Caco-2 (cell line): Measurements from ENCODE around the gene LIMD2. TPM values are rescaled to one million over a fixed set of nuclear protein-coding genes. Genes with fewer than 3 reads are reported as not detected.

Source experiments
- BruUV-seq: library from RNA; stranded (reverse); fragments of 400-500 nt; replicated peaks from 2 replicates; lab custom pipeline; 2021; lab: Mats Ljungman, UMichigan
- CTCF ChIA-PET: fragments of 300-600 bp; sonication (Branson Sonifier 250); formaldehyde crosslinking; loops from one replicate; lab custom pipeline; 2022; ENCODE audit warnings: antibody characterized with exemption; lab: Charles Lee
- POLR2A ChIA-PET: fragments of 300-600 bp; sonication (Branson Sonifier 250); formaldehyde crosslinking; loops from one replicate; lab custom pipeline; 2022; ENCODE audit warnings: antibody characterized with exemption; lab: Charles Lee
- DNase-seq, 2 experiments: peaks; one replicate each; pipeline versions ENCODE4 v3.0.0 to v3.0.0-alpha.2; 2020 to 2022
- H3K27me3 ChIP-seq: replicated peaks from 2 replicates; pipeline ENCODE4 v1.6.0; 2011; ENCODE audit warnings: low read length; ENCODE audit not compliant: control insufficient read depth, insufficient read depth
- H3K36me3 ChIP-seq: 2 replicates; pipeline ENCODE4 v1.5.1; 2011; ENCODE audit warnings: low read length; ENCODE audit not compliant: control insufficient read depth, insufficient read depth
- H3K4me1 ChIP-seq: fragments of 250-450 bp; sonication (Bioruptor Pico); 2 replicates; pipeline ENCODE4 v1.5.1; 2020; ENCODE audit warnings: mild to moderate bottlenecking
- H3K4me3 ChIP-seq: 2 replicates; pipeline ENCODE4 v1.5.1; 2011; ENCODE audit warnings: low read depth, mild to moderate bottlenecking, control low read depth, low read length
- H3K9me3 ChIP-seq: fragments of 250-450 bp; sonication (Bioruptor Pico); 2 replicates; pipeline ENCODE4 v1.5.1; 2020; ENCODE audit warnings: mild to moderate bottlenecking, moderate library complexity
- H3K27ac Mint-ChIP-seq: one replicate; pipeline ENCODE4 v1.8.0; 2022; ENCODE audit warnings: mixed read lengths; ENCODE audit not compliant: unreplicated experiment
- H3K27me3 Mint-ChIP-seq: one replicate; pipeline ENCODE4 v1.8.0; 2022; ENCODE audit warnings: mixed read lengths; ENCODE audit not compliant: insufficient read depth, unreplicated experiment
- H3K36me3 Mint-ChIP-seq: one replicate; pipeline ENCODE4 v1.8.0; 2022; ENCODE audit warnings: mild to moderate bottlenecking, mixed read lengths; ENCODE audit not compliant: insufficient read depth, unreplicated experiment
- H3K4me1 Mint-ChIP-seq: one replicate; pipeline ENCODE4 v1.8.0; 2022; ENCODE audit warnings: low read depth, mixed read lengths; ENCODE audit not compliant: unreplicated experiment
- H3K4me3 Mint-ChIP-seq: one replicate; pipeline ENCODE4 v1.8.0; 2022; ENCODE audit warnings: mild to moderate bottlenecking, moderate library complexity, mixed read lengths; ENCODE audit not compliant: unreplicated experiment
- H3K9me3 Mint-ChIP-seq: one replicate; pipeline ENCODE4 v1.8.0; 2022; ENCODE audit warnings: mixed read lengths; ENCODE audit not compliant: unreplicated experiment
- intact Hi-C: fragments of 100-400 bp; cut with micrococcal nuclease; formaldehyde crosslinking; loops from one replicate; pipeline ENCODE4 v1.10.0; 2022; ENCODE audit not compliant: unreplicated experiment
- total RNA-seq: library from RNA; stranded (reverse); gene quantifications from 2 replicates; pipeline ENCODE4 v1.2.3, GENCODE V29; 2022
- TF ChIP-seq, protein P1 (sequence below), 2 experiments: fragments of 200-600 bp in 1 of 2; IDR thresholded peaks; 1 replicate in 1 of 2; 2 replicates in 1 of 2; pipeline versions ENCODE4 v1.5.1 to v1.8.0; 2011 to 2022; ENCODE audit warnings: antibody characterized with exemption in 1 of 2, control low read depth in 1 of 2, inconsistent platforms in 1 of 2, low read depth in 1 of 2, low read length in 1 of 2, mild to moderate bottlenecking in 1 of 2, moderate library complexity in 1 of 2; ENCODE audit not compliant: insufficient read depth in 1 of 2, severe bottlenecking in 1 of 2, unreplicated experiment in 1 of 2

The LIMD2 gene
- total RNA-seq, 1 experiment from 2014 or later, result 4.1 TPM

GRCh38 chr17:63693411-63694113, 6.4 kb downstream of the LIMD2 start:
- H3K36me3 Mint-ChIP-seq, result peaks cover 7% of the 10 kb centered on the region
- Histone ChIP-seq H3K4me1 (no peaks in the 10 kb centered on the region), H3K9me3 (no peaks in the 10 kb centered on the region), H3K36me3 (no peaks in the 10 kb centered on the region), H3K27me3 (no peaks in the 10 kb centered on the region), H3K4me3 (no peak overlapping the region)
- ChIA-PET POLR2A (no interaction called here), CTCF (no interaction called here)
- BruUV-seq, result no TSS peak
- no peak overlapping the region for H3K4me3 Mint-ChIP-seq
- intact Hi-C loops, result loop anchor here (10.0 kb wide), 2 partner anchors 131 to 269 kb away; partner anchors contain the start of genes FTSJ3 and PSMC5
- no peaks in the 10 kb centered on the region for H3K4me1 Mint-ChIP-seq
- no peak overlapping the region for H3K27ac Mint-ChIP-seq
- TF ChIP-seq, protein P1, sequence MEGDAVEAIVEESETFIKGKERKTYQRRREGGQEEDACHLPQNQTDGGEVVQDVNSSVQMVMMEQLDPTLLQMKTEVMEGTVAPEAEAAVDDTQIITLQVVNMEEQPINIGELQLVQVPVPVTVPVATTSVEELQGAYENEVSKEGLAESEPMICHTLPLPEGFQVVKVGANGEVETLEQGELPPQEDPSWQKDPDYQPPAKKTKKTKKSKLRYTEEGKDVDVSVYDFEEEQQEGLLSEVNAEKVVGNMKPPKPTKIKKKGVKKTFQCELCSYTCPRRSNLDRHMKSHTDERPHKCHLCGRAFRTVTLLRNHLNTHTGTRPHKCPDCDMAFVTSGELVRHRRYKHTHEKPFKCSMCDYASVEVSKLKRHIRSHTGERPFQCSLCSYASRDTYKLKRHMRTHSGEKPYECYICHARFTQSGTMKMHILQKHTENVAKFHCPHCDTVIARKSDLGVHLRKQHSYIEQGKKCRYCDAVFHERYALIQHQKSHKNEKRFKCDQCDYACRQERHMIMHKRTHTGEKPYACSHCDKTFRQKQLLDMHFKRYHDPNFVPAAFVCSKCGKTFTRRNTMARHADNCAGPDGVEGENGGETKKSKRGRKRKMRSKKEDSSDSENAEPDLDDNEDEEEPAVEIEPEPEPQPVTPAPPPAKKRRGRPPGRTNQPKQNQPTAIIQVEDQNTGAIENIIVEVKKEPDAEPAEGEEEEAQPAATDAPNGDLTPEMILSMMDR (IDR thresholded peaks at IDR 0.05; ENCODE audit: insufficient read depth in 1 of 2, low read depth in 1 of 2, low read length in 1 of 2, severe bottlenecking in 1 of 2, unreplicated experiment in 1 of 2), result no peak
- H3K9me3 Mint-ChIP-seq, result no peaks in the 10 kb centered on the region
- H3K27me3 Mint-ChIP-seq, result no peaks in the 10 kb centered on the region
- DNase-seq, result no peak

- Mint-ChIP-seq H3K4me3 (no peak overlapping the region), H3K36me3 (no peaks in the 10 kb centered on the region), H3K9me3 (no peaks in the 10 kb centered on the region), H3K27me3 (no peaks in the 10 kb centered on the region), H3K27ac (no peak overlapping the region), H3K4me1 (peaks cover 6% of the 10 kb centered on the region)
- no peaks in the 10 kb centered on the region for H3K27me3 ChIP-seq
- H3K36me3 ChIP-seq, result no peaks in the 10 kb centered on the region
- H3K4me1 ChIP-seq, result no peaks in the 10 kb centered on the region
- TF ChIP-seq, protein P1 (IDR thresholded peaks at IDR 0.05; ENCODE audit: insufficient read depth in 1 of 2, low read depth in 1 of 2, low read length in 1 of 2, severe bottlenecking in 1 of 2, unreplicated experiment in 1 of 2), result no peak
- DNase-seq, result no peak
- no TSS peak for BruUV-seq
- no peaks in the 10 kb centered on the region for H3K9me3 ChIP-seq
- POLR2A ChIA-PET, result no interaction called here
- CTCF ChIA-PET, result no interaction called here
- intact Hi-C loops, result loop anchor here (10.0 kb wide), 2 partner anchors 132 to 268 kb away; partner anchors contain the start of genes FTSJ3 and PSMC5
- H3K4me3 ChIP-seq, result no peak overlapping the region
These were observed 7.6 kb downstream of the LIMD2 start for GRCh38 chr17:63692195-63692816.

DNA sequence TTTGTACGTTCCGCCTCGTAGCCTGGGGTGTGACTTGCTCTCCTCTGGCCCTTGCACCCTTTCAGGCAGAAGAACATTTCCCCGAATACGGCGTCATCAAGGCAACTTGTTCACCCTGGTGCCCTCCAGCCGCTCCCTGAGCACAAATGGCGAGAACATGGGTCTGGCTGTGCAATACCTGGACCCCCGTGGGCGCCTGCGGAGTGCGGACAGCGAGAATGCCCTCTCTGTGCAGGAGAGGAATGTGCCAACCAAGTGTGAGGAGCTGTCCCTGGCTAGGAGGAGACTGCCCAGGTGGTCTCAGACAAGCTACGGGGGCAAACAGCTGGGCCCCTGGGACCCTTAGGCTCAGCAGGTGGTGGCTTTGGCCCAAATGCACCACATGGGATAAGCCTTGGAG, 10.4 kb downstream of the LIMD2 start:
- H3K4me3 ChIP-seq, result no peak overlapping the region
- H3K4me3 Mint-ChIP-seq, result no peak overlapping the region
- TF ChIP-seq, protein P1 (IDR thresholded peaks at IDR 0.05; ENCODE audit: insufficient read depth in 1 of 2, low read depth in 1 of 2, low read length in 1 of 2, severe bottlenecking in 1 of 2, unreplicated experiment in 1 of 2), result no peak
- CTCF ChIA-PET, result no interaction called here
- H3K4me1 Mint-ChIP-seq, result peaks cover 6% of the 10 kb centered on the region
- H3K4me1 ChIP-seq, result no peaks in the 10 kb centered on the region
- DNase-seq, result no peak
- H3K36me3 Mint-ChIP-seq, result no peaks in the 10 kb centered on the region
- no TSS peak for BruUV-seq
- no peaks in the 10 kb centered on the region for H3K9me3 Mint-ChIP-seq
- no peaks in the 10 kb centered on the region for H3K27me3 ChIP-seq
- no peak overlapping the region for H3K27ac Mint-ChIP-seq
- H3K27me3 Mint-ChIP-seq, result no peaks in the 10 kb centered on the region
- H3K36me3 ChIP-seq, result no peaks in the 10 kb centered on the region
- POLR2A ChIA-PET, result no interaction called here
- intact Hi-C loops, result no loop called here
- no peaks in the 10 kb centered on the region for H3K9me3 ChIP-seq
